HG03159 (cell line): ENCODE measurements around the gene SLC22A31.

Experiments
- ATAC-seq: cut with Tn5 transposase; IDR thresholded peaks from one replicate; pipeline ENCODE4 v1.9.1; 2021; ENCODE audit warnings: mild to moderate bottlenecking, moderate library complexity; ENCODE audit not compliant: unreplicated experiment

Gene SLC22A31

DNA sequence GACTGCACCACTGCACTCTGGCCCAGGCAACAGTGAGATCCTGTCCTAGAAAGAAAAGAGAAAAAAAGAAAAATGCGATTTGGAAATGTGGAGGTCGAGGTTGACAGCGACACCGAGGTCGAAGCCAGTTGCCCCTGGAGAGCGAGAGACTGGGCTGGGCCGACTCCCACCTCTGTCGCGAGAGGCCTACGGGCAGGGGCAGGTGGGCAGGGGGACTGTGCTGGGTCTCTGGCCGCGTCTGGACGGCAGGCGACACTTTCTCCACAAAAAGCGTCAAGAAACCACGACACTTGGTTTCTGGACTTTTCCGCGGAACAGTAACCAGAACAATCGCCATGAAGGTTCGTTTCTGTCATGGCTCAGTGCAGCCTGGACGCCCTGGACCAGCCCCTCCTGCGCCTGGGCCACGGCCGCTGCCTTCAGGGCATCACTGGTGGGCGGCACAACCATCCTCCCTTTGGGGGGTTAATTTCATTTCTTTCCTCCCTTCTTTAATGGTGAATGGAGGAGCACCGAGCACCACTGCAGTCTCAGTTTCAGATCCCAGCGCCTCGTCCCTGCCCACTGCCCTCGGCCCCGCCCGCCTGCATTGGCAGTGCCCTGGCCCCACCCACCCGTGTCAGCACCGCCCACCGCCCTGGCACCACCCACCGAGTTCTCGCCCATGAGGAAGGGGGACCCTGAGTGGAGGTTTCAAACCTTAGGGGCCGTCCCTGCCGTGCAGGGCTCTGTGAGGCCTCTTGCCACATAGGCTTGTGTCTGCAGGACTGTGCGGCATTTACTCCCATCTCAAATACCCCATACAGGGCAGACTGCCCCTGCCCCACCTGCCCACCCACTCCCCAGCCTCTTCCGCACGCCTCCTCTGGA lies 47.3 kb downstream of the SLC22A31 start:
- no peak for ATAC-seq

DNA sequence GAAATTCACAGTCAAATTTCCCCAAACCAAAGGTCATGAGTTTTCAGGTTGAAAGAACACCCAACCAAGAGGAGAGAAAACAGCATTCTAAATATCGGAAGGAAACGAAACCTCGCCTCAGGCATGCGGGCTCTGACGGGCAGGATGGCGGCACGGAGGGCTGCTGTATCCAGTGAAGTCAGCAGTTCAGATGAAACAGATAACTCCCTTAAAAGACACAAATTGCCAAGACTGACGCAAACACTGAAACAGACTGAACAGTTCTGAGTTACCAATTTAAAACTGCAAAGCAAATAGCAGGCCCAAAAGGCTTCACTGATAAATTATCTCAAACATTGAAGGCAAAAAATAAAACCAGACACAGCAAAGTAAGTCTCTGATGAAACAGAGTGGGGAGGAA lies 49.4 kb downstream of the SLC22A31 start:
- ATAC-seq: no peak

DNA sequence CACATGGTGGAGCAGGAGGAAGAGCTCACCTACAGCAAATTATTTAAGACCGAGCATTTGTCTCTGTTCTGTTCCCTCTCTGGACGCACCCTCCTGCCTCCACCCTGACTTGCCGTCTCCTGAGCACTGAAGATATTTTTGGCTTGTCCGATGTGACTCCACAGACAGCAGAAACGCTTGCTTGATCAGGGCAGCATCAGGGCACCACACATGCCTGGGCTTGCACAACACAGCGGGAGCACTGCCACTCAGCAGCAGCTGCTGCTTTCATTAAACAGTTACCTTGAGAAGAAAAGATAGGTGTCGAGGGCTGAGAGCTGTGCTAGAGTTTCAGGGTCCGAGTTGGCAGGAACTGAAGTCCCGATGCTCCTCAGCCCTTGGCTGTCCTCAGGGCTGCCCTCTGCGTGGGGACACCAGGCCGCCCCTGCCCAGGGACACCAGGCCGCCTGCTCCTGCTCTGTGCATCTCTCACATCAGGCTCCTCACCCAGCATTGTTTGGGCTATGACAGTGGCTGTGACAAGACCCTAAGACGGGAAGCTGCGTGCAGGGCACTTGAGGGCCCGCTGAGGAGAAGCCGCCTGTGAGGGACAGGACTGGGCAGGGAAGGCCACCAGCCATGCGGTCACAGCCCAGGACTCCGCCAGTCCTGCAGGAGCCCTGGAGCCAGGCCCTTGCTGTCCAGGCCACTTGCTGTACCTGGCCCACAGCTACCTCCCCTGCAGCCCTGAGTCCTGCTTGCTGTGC lies 50.1 kb downstream of the SLC22A31 start:
- ATAC-seq: no peak

DNA sequence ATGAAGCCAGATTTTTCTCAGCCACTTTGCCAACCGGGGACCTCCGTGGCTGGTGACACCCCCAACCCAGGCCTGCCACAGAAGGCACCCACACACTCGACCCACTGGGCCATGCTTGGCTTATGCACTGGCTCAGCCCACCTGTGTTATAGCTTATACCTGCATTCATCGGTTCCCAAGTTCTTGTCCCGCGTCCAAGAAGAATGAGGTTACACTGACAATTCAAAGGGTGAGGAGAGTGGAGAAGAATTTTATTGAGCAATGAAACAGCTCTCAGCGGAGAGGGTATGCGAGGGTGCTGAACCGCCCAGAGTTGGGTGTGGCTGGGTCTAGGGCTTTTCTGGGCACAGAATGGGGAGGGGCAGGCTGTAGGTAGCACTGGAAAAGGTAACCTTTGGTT lies 51.0 kb downstream of the SLC22A31 start:
- ATAC-seq: no peak

DNA sequence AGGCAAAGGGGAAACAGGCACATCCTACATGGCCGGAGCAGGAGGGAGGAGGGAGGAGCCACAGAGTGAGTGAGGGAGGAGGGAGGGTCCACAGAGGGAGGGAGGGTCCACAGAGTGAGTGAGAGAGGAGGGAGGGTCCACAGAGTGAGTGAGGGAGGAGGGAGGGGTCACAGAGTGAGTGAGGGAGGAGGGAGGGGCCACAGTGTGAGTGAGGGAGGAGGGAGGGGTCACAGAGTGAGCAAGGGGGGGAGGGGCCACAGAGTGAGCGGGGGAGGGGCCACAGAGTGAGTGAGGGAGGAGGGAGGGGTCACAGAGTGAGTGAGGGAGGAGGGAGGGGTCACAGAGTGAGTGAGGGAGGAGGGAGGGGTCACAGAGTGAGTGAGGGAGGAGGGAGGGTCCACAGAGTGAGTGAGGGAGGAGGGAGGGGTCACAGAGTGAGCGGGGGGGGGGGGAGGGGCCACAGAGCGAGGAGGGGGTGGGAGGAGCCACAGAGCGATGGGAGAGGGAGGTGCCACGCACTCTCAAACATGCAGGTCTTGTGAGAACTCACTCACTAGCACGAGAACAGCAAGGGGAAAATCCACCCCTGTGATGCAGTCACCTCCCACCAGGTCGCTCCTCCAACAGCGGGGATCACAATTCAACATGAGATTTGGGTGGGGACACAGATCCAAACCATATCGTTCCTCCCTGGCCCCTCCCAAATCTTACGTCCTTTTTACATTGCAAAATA lies 53.1 kb downstream of the SLC22A31 start:
- ATAC-seq: no peak

DNA sequence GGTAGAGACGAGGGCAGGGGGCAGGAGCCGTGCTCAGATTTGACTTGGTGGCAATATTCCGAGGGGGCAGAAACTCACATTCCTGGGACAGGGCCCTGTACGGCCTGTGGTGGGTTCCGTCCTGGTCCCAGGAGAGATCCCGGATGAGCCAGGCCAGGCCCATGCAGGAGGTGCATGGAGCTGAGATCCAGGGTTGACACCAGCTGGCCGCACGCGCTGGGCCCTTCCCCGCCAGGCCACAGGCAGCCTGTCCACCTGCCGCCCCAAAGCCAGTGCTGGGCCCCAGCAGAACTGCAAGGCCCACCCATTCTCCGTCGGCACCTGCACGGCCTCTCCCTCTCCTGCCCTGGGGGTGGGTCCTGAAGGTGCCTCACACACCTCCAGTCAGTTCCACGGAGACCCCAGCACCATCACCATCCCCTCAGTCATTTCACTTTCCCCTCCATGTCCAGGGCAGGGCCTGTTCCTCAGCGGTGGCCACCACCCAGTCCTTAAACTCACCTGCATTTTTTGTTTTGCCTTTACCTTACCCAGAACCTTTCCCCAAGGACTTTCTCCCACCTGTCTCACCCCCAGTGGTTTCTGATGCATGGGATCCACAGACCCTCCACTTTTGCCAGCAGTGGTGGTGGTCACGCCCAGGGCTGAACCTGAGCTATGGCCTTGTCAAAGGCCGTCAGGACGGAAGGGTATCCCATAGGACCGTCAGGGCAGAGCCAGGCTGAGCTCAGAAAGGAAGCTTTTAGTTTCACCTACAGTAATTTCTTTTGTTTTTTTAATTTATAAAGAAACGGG lies 53.9 kb downstream of the SLC22A31 start:
- ATAC-seq: no peak
